GM12872 (cell line): ENCODE results near the gene ALOX12.

Experiments used
- CTCF ChIP-seq: IDR thresholded peaks from 3 replicates; pipeline ENCODE4 v1.5.1; 2011; ENCODE audit warnings: low read depth, mild to moderate bottlenecking, low read length, moderate library complexity; ENCODE audit not compliant: insufficient read depth

Gene ALOX12

GRCh38 chr17:7025245-7025644, 29.4 kb downstream of the ALOX12 start:
- no peak for TF ChIP-seq CTCF

GRCh38 chr17:7026471-7027115, 30.7 kb downstream of the ALOX12 start:
- no peak for TF ChIP-seq CTCF

- TF ChIP-seq CTCF, result no peak
Observed at GRCh38 chr17:7027335-7027734, 31.5 kb downstream of the ALOX12 start.

- no peak for TF ChIP-seq CTCF
Observed at GRCh38 chr17:7029096-7029495, 33.2 kb downstream of the ALOX12 start.

- TF ChIP-seq CTCF, result no peak
Observed at GRCh38 chr17:7029659-7030058, 33.8 kb downstream of the ALOX12 start.

- no peak for TF ChIP-seq CTCF
Observed at GRCh38 chr17:7034955-7035590, 39.2 kb downstream of the ALOX12 start.

GRCh38 chr17:7035591-7036368, 39.9 kb downstream of the ALOX12 start, which contains the start of gene SLC16A13:
SLC16A13 (plus strand) TSS chr17:7036015; CDS start chr17:7036383, 368 bp downstream.
- TF ChIP-seq CTCF, result no peak
